ENCODE measurements around the gene AKAP8L. TPM values are rescaled to one million over a fixed set of nuclear protein-coding genes. Genes with fewer than 3 reads are reported as not detected.

Gene AKAP8L
- total RNA-seq, 1 experiment from 2014 or later: 123 TPM

GRCh38 chr19:15448044-15448777, 29.4 kb upstream of the AKAP8L start:
- H4K5ac ChIP-seq (ENCODE audit: insufficient read length, low read depth, low read length): no peak overlapping the region
- H2BK5ac ChIP-seq (ENCODE audit: insufficient read length, low read length): no peak overlapping the region
- H2AK5ac ChIP-seq (ENCODE audit: insufficient read length, low read length): no peak overlapping the region
- peaks cover 7 to 17% of the 10 kb centered on the region in 2 experiments for H3K4me1 Mint-ChIP-seq
- no peak overlapping the region for H4K8ac ChIP-seq (replicated peaks; ENCODE audit: insufficient read length, low read depth, low read length)
- no peaks in the 10 kb centered on the region for H3K9me3 ChIP-seq (ENCODE audit: control insufficient read depth, low read depth, low read length)
- no peak overlapping the region for H3K14ac ChIP-seq (ENCODE audit: insufficient read depth, low read length)
- no peaks in the 10 kb centered on the region for H3K79me2 ChIP-seq (ENCODE audit: insufficient read depth, low read length)
- no CpG with 5 or more reads among the region's 17 CpGs for WGBS (ENCODE audit: extremely low coverage, insufficient read length, low lambda C conversion rate)
- no peak for TF ChIP-seq CTCF (conservative IDR thresholded peaks at IDR 0.05)
- H3K23me2 ChIP-seq (ENCODE audit: insufficient read length, low read depth, low read length, poor library complexity, severe bottlenecking): peaks cover 20% of the 10 kb centered on the region
- H3K27ac Mint-ChIP-seq: peak overlapping the region in 1 of 3 experiments; percentile 20; a peak in 1 of 7 replicates
- peaks cover 10% of the 10 kb centered on the region for H3K27me3 Mint-ChIP-seq (ENCODE audit: low read depth)
- H3K18ac ChIP-seq (ENCODE audit: insufficient read length, low read depth, low read length): no peak overlapping the region
- H3K4ac ChIP-seq (ENCODE audit: low read depth, low read length): no peak overlapping the region
- DNase-seq: no peak
- H2BK12ac ChIP-seq (ENCODE audit: insufficient read length, low read depth, low read length): no peak overlapping the region
- no peak overlapping the region for H2AFZ ChIP-seq (ENCODE audit: low read length)
- H3K4me3 Mint-ChIP-seq: peak overlapping the region; percentile 68 to 82; a peak in 4 of 5 replicates
- no peaks in the 10 kb centered on the region for H3K27me3 ChIP-seq (ENCODE audit: insufficient read depth, low read length)
- H3K27ac ChIP-seq (ENCODE audit: insufficient read length, low read depth, low read length): no peak overlapping the region
- H3K36me3 Mint-ChIP-seq (ENCODE audit: insufficient read depth in 1 of 3, low read depth in 3 of 3): no peaks in the 10 kb centered on the region
- H2BK20ac ChIP-seq (ENCODE audit: low read depth, low read length, poor library complexity, severe bottlenecking): no peak overlapping the region
- no peak overlapping the region for H4K91ac ChIP-seq (ENCODE audit: insufficient read length, low read depth, low read length)
- H3K23ac ChIP-seq (ENCODE audit: insufficient read length, low read depth, low read length): no peak overlapping the region
- peak overlapping the region; percentile 59 for H3K4me2 ChIP-seq (ENCODE audit: insufficient read depth, insufficient read length, low read length)
- no peaks in the 10 kb centered on the region for H3K79me1 ChIP-seq (ENCODE audit: insufficient read depth, low read depth, low read length, poor library complexity, severe bottlenecking)
- H4K20me1 ChIP-seq (ENCODE audit: control insufficient read depth, insufficient read depth, insufficient read length): no peaks in the 10 kb centered on the region
- H3T11ph ChIP-seq (ENCODE audit: low read length): no peak overlapping the region
- H2BK15ac ChIP-seq (ENCODE audit: low read depth, low read length): no peak overlapping the region
- H3K56ac ChIP-seq (ENCODE audit: insufficient read length, low read depth, low read length): no peak overlapping the region
- peaks cover 0 to 2% of the 10 kb centered on the region in 2 experiments; a peak in 3 of 5 replicates for H3K9me3 Mint-ChIP-seq
- no peak overlapping the region for H2BK120ac ChIP-seq (ENCODE audit: low read depth, low read length, poor library complexity, severe bottlenecking)
- no peak overlapping the region for H3K9ac ChIP-seq (ENCODE audit: extremely low read depth, insufficient read length, low read length)
- H3K4me1 ChIP-seq (ENCODE audit: insufficient read depth, low read length): no peaks in the 10 kb centered on the region; the same call in 1 of the 2 replicates
